ENCODE data around the gene LRP2BP. TPM values are rescaled to one million over a fixed set of nuclear protein-coding genes. Genes with fewer than 3 reads are reported as not detected.

Gene LRP2BP
- polyA plus RNA-seq (ENCODE audit: insufficient read length), result 6.5 TPM

DNA sequence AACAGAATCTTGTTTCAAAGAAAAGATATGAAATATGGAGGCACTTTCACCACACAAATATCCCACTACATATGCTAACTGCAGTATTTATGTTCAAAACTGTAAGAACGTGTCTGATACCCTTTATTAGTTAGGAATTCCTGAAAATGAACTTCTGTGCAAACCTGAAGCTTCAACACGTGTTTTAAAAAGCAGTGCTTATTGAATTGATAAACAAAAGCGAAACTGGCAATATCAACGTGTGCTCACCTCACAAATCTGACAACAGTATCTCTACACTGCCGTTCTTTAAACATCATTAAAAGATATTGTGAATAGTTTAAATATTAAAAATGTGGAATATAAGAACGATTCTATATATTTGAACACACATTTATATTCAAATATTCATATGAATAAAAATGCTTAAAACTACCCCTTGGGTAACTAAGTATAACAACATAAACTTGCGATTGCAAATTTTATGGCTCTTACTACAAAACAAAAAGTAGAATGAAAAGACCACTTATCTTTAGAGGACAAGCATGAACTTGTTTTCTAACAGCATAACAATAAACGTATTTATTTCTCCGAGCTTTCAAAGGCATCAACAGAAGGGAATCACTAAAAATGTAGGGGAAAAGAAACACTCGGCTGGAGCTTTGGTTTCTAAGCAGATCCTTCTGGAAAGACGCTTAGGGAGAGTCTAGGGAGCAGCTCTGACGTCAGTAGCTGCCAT is at the start of gene LRP2BP:
Gene LRP2BP, minus strand, starts transcription at position 687 of the 718 bp plus-strand sequence. CDS start 17,738 bp downstream, outside the sequence.
- DNase-seq (ENCODE audit: low read depth), result peak; percentile 96

DNA sequence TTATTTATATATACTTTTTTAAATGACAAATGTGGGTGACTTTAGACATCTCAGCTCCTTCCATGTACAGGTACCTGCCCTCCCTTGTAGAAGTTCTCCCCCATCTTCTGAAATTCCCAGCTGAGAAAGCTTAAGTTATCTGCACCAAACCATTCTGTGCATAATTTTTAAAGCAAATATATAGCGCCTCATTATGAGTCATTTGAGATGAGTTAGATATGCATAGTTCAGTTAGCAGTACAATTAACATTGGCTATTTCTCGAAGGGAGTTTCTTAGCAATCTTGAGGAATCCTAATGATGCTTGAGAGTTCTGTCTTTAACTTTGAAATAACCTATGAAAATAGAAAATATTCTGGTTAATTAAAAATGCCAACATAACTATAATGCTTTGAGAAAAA is 49.5 kb upstream of the LRP2BP start:
- DNase-seq (ENCODE audit: low read depth), result no peak

DNA sequence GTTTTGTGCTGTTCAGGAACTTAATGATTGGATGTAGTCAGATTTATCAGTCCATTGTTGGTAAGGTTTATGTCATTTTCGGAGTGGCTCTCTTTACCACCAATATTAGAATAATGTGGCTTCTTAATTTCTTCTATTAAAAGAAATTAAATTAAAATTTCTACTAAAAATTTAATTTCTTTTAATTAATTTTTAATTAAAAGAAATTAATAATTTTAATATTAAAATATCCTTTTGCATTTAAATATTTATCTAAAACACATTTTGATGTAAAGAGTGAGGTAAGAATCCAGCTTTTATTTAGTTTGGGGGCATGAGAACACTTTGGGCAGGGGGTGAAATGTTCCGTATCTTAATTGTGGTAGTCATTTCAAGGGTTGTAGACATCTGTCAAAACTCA is 45.8 kb upstream of the LRP2BP start:
- DNase-seq (ENCODE audit: low read depth), result no peak

- DNase-seq (ENCODE audit: low read depth), result no peak
These were observed 42.1 kb upstream of the LRP2BP start for GRCh38 chr4:185437809-185438208.

- DNase-seq (ENCODE audit: low read depth), result no peak
These were observed 39.7 kb upstream of the LRP2BP start for GRCh38 chr4:185435466-185435865.

DNA sequence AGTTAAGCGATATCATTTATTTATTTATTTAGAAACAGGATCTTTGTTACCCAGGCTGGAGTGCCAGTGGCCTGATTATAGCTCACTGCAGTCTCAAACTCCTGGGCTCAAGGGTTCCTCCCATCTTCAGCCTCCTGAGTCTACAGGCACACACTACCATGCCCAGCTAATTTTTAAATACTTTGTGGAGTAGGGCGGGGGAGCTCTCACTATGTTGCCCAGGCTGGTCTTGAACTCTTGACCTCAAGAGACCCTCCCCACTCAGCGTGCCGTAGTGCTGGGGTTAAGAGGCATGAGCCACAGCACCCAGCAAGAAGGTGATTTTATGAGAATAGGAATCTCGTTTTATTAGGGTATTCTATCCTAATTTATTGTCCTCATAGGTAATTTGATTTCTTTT is 33.9 kb upstream of the LRP2BP start:
- DNase-seq (ENCODE audit: low read depth), result no peak

GRCh38 chr4:185426960-185427688 is 31.4 kb upstream of the LRP2BP start:
- DNase-seq (ENCODE audit: low read depth), result no peak

DNA sequence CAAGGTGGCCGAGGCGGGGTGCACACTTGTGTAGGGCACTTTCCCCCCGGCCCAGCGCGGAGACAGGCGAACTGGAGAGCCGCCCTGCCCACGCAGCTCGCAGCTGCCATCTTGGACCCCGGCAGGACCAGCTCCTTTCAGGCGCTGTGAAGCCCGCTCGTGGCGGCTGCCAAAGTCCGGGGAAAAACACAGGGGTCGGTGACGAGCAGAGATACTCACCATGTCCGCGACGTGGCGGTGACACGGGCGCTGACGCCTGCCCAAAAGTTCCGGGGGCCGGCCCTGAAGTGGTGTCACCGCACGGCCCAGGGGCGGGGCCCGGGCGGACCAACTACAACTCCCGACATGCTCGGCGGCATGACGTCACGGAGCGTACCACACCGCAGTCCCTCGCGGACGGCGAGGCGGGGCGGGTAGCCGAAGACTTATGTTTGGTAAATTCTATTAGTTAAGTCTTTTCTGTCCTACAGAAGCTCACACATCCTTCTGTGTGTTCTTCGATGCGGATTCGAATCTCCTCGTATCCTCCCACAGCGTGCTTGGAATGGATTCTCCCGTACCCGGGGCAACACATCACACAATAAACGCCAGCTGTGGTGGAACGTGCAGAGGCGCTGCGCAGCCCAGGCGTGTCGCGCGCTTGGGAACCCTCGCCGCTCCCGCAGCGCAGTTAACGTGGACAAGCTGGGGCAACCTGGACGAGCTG is 30.1 kb upstream of the LRP2BP start, which contains the start of gene UFSP2:
Gene UFSP2, minus strand, starts transcription at position 318 of the 706 bp plus-strand sequence. Its CDS starts 96 bp downstream, at position 222.
- peak; percentile 88 for DNase-seq (ENCODE audit: low read depth)

DNA sequence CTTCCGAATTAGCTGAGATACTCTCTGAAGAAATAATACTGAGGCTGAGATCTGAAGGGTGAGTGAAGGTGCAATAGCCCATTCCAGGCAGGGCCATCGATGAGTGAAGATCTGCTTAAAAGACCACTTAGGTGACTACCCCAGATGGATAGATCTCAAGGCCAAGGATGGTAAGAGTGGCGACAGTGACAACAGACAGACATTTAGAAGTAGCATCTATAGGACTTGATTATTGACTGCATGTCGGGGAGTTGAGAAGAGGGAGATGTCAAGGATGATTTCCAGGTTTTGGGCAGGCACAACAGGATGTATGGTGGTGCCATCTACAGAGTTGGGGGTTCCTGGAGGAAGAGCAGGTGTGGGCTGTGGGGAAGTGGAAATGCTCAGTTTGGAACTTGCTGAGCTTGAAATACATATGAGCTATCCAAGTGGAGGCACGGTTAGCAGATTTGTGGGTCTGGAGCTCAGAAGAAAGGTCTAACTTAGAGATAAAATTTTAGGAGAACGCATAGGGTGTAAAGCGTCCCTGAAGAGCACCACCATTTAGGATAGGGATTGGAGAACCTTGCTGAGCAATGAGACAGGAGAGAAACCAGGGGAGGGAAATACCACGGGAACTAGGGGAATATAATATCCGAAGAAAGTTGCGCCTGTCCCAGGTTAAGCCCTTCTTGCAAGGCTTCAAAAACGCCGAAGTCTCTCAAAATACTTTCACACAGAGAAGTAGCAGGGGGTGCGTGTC is 29.4 kb upstream of the LRP2BP start:
- DNase-seq (ENCODE audit: low read depth), result peak; percentile 25

- no peak for DNase-seq (ENCODE audit: low read depth)
These were observed 25.8 kb upstream of the LRP2BP start for GRCh38 chr4:185421366-185422124.

DNA sequence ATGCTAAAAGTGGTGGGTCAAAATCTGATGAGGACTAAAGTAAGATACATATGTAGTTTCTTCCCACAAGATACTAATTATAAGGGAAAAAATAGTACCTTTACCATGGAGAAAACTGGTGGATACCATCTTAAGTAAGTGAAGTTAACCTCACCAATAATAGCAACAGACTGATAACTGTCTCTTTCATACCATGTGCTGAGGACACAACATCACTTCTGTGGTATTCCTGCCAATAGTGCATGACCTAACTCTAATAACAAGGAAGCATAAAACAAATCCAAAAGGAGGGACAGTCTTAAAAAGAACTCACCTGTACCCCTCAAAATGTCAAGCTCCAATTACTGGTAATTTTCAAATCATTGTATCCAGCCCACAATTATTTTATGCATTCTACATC is 21.2 kb upstream of the LRP2BP start:
- DNase-seq (ENCODE audit: low read depth), result no peak

GRCh38 chr4:185412412-185412811 is 16.7 kb upstream of the LRP2BP start:
- no peak for DNase-seq (ENCODE audit: low read depth)

DNA sequence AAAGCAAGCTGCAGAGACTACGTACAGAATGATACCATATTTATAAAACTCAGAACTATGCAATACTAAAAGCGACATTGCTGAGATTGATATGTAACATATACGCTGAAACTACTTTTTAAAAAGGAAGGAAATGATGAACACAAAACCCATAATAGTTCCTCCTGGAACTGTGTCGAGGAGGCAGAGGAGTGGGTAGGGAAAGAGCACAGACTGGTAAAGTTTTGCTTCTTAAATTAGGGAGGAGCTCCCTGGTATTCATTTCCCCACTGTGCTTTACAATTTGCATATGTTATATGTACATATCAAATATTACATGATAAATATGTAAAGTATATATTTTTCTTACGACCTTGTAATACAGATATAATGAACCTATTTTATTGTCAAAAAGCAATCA is 16.1 kb upstream of the LRP2BP start:
- DNase-seq (ENCODE audit: low read depth), result no peak

GRCh38 chr4:185408432-185408831 is 12.7 kb upstream of the LRP2BP start:
- no peak for DNase-seq (ENCODE audit: low read depth)

GRCh38 chr4:185405296-185405999 is 9.7 kb upstream of the LRP2BP start:
- DNase-seq (ENCODE audit: low read depth), result no peak

DNA sequence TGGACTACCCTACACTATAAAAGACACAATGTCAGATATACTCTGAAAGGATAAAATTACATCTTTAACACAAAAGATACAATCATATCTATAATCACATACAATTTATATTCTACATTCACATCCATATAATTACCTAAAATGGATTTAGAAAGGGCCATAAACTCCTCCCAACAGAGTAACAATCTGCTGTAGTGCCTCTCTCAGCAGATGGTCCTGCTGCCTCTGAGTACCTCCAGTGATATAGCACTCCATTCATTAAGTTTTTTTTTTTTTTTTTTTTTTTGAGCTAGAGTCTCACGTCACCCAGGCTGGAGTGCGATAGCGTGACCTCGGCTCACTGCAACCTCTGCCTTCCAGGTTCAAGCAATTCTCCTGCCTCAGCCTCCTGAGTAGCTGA is 8.3 kb upstream of the LRP2BP start:
- DNase-seq (ENCODE audit: low read depth), result no peak

GRCh38 chr4:185399466-185399865 is 3.7 kb upstream of the LRP2BP start:
- no peak for DNase-seq (ENCODE audit: low read depth)

GRCh38 chr4:185398618-185399017 is 2.9 kb upstream of the LRP2BP start:
- no peak for DNase-seq (ENCODE audit: low read depth)

DNA sequence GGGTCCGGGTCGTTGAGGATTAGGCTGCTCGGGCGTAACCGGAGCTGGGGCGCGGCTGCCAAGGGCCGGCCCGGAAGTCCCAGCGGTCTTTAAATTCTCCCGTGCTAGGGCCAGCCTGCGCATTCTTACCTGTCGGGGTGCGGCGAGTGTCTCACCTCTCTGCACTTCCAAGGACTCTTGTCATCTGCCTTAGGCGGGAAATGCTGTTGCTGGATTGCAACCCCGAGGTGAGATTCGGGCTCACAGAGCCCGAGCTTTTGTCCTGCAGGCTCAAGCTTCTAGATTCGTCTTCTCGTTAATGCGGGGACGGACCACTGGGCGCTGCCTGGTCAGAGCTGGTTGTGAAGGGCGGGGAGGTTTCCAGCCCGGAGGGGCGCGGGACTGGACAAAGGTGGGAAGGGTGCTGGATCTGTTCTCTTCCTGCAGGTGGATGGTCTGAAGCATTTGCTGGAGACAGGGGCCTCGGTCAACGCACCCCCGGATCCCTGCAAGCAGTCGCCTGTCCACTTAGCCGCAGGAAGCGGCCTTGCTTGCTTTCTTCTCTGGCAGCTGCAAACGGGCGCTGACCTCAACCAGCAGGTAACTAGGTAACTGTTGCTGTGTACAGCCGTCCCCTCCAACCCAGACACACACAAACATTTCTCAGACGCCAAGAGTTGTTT is 1.1 kb upstream of the LRP2BP start, which contains the start of gene ANKRD37:
Gene ANKRD37, plus strand, starts transcription at position 118 of the 662 bp plus-strand sequence. Its CDS starts 83 bp downstream, at position 201.
- no peak for DNase-seq (ENCODE audit: low read depth)
